Gastroesophageal sphincter (tissue), 3 donors: ENCODE data around the gene ATP5MG.

Source experiments
- CTCF ChIP-seq, 4 experiments: fragments of 200-600 bp in 2 of 4; fragments of 450-650 bp in 2 of 4; sonication (generic) in 1 of 4; IDR thresholded peaks; one replicate each; pipeline ENCODE4 v1.5.1; 2017 to 2019; ENCODE audit warnings: antibody characterized with exemption in 4 of 4, mild to moderate bottlenecking in 2 of 4, moderate library complexity in 2 of 4
- POLR2A ChIP-seq, 2 donors: fragments of 450-650 bp; IDR thresholded peaks; one replicate each; pipeline ENCODE4 v1.6.1; 2017; ENCODE audit warnings: antibody characterized with exemption in 2 of 2, mild to moderate bottlenecking in 2 of 2, moderate library complexity in 1 of 2

- TF ChIP-seq CTCF (IDR thresholded peaks at IDR 0.05): no peak
- no peak for TF ChIP-seq POLR2A (IDR thresholded peaks at IDR 0.05)
These were observed 26.3 kb downstream of the ATP5MG start for GRCh38 chr11:118427707-118428106.
